Renal cortical epithelial cell (primary cell): ENCODE results near the gene DR1. TPM values are rescaled to one million over a fixed set of nuclear protein-coding genes. Genes with fewer than 3 reads are reported as not detected.

Source experiments
- DNase-seq: peaks from one replicate; pipeline ENCODE4 v3.0.0-alpha.2; 2011; ENCODE audit warnings: low read depth
- total RNA-seq: library from RNA; depleted of rRNA; stranded (reverse); fragments of >200 nt; gene quantifications from 2 replicates; pipeline ENCODE4 v1.2.3, GENCODE V29; 2014

Gene DR1
- total RNA-seq = 37.7 and 46.6 TPM in 2 replicates

DNA sequence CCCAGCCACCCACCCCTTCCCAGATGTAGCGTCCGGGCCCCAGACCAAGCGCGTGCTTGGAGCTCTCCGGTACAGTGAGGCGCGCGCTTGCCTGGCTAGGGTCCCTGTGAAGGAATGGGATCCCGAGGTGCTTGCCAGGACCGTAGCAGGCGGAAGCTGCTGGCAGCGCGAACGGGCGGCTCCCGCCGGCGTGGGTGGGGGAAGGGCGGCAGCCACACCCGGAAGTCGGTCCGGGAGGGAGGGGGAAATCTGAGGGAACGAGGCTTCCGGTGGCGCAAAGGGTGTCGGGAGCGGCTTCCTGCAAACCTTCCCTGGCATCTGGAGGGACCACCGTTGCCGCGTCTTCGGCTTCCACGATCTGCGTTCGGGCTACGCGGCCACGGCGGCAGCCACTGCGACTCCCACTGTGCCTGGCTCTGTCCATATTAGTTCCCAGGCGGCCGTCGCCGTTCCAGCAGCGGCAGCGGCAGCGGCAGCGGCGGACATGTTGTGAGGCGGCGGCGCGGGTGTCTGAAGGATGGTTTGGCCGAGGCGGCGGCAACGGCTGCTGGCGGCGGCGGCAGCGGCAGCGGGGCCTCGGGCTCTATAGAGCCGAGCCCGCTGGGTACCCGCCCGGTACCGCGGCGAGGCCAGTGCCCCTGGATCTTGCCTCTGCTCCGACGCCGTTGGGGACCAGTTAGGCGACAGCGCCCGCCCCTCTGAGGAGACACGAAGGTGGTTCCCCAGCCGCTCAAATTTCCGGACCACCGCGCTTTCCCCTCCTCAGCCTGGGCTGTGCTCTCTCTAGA is at the start of gene DR1:
Gene DR1, plus strand, starts transcription at position 275 of the 788 bp plus-strand sequence. CDS start 739 bp downstream, outside the sequence.
- DNase-seq = peak; percentile 83

DNA sequence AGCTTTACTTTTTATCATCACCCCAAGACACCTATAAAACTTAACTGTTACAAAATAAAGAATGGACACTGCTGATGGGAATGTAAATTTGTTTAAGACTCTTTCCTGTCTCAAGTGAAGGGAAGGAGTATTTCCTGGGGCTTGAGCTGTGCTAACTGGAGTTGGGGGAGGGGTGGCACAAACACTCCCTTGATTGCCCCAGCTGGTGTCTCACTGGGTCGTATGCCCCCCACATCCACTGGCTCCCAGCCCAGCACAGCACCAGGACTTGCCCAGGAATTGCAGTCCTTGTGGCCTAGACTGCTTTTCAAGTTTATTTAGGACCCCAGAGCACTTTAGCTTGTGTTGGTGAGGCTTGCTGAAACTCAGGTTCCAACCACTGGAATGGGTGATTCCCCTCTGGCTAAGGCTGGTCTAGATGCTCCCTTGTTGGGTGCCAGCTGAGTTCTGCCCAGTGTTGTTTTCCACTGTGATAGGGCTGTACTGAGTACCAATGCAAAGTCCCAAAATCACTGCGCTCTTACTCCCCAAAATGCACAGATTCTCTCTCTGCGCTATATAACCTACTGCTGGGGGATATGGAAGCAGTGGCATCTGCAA is 49.1 kb upstream of the DR1 start:
- DNase-seq = no peak

DNA sequence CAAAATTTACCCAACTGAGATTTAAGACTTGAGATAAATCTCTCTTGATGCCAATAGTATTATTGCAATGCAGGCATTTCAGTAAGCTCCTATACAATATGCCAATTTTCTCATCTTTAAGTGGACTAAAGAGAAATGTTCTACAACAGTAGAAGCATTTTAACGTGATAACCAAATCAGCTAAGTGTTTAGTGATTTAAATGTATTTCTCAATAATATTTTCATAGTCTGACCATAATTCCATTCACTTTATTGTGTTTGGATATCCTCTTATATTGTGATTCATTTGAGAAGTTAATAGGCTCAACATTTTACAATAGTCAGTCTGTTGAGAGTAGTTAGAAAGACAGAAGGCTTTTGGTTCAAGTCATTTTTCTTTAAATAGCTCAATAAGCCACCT is 44.6 kb upstream of the DR1 start:
- no peak for DNase-seq

GRCh38 chr1:93302078-93302477 is 43.6 kb upstream of the DR1 start:
- DNase-seq = no peak

DNA sequence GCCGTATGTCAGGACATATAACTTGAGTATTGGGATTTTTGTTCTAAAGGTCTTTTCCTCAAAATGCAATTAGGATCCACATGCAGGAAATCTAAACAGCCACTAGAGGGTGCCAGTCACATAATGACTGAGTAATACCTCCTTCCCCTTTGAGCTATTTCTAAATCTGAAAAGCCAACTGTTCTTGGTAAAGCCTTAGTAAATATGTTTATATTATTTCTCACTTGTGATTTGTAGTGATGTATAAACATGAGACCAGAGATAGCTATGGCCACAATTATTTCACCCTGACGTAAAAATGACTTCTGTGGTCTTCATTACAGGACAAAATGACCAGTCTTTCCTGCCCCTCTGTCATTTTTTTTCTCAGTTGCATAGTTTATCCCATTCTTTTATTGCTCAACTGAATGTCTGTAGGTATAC is 41.0 kb upstream of the DR1 start:
- DNase-seq = peak; percentile 73

DNA sequence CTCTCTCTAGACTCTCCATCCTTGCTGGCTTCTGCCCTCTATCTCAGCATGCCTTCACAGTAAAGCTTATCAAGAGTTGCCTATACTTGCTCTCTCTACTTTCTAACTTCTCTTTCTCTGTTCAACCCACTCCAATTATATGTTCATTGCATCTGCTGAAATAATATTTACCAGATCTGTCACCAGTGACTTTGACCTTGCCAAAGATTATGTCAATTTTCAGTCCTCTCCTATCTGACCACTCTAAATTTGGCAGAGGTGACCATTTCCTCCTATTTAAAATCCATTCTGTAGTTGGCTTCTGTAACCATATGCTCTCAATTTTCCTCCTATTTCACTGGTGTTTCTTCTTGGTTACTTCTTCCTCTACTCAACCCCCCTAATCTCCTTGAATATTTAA is 38.8 kb upstream of the DR1 start:
- no peak for DNase-seq

DNA sequence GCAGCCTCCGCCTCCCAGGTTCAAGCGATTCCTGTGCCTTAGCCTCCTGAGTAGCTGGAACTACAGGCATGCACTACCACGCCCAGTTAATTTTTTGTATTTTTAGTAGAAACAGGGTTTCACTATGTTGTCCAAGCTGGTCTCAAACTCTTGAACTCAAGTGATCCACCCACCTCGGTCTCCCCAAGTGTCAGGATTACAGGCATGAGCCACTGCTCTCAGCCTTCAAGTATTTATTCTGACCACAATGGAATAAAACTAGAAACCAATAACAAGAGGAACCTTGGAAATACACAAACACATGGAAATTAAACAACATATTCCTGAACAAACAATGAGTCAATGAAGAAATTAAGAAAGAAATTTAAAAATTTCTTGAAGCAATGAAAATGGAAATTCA is 32.7 kb upstream of the DR1 start:
- DNase-seq = no peak

GRCh38 chr1:93317207-93317606 is 28.5 kb upstream of the DR1 start:
- DNase-seq = no peak

GRCh38 chr1:93317943-93318342 is 27.8 kb upstream of the DR1 start:
- no peak for DNase-seq

DNA sequence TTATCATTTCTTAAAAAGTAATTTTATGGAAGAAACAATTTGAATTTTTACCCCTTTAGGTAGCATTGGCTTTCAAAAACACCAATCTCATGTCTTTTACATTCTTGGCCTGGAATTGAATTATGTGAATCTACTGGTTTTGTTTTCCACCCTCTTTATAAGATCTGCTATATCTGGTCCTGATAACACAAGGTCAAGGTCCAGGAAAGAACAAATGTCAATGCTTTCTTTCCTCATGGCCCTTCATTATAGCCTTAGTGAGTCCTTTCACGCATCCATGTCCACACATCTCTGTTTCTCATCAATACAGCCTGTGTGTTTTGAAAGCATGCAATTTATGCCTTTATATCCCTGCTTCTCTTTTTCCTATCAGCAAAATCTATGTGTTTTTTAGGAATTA is 24.0 kb upstream of the DR1 start:
- no peak for DNase-seq

DNA sequence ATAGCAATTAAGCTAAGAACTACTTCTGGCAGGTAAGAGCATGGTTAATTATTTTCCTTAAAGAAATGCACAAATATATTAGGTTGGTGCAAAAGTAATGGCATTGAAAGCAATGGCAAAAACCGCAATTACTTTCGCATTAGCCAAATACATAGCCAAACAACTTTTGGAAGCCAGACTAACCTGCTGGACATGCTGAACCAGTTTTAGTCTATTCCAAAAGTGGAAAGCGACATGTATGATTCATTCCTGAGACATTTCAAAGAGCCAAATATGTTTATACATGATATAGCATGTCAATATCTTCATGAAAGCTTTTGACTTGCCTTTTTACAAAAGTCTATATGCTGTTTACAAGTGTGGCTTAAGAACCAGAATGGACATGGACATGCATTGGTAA is 23.4 kb upstream of the DR1 start:
- peak; percentile 48 for DNase-seq

- no peak for DNase-seq
These were observed 22.4 kb upstream of the DR1 start for GRCh38 chr1:93323185-93323820.

DNA sequence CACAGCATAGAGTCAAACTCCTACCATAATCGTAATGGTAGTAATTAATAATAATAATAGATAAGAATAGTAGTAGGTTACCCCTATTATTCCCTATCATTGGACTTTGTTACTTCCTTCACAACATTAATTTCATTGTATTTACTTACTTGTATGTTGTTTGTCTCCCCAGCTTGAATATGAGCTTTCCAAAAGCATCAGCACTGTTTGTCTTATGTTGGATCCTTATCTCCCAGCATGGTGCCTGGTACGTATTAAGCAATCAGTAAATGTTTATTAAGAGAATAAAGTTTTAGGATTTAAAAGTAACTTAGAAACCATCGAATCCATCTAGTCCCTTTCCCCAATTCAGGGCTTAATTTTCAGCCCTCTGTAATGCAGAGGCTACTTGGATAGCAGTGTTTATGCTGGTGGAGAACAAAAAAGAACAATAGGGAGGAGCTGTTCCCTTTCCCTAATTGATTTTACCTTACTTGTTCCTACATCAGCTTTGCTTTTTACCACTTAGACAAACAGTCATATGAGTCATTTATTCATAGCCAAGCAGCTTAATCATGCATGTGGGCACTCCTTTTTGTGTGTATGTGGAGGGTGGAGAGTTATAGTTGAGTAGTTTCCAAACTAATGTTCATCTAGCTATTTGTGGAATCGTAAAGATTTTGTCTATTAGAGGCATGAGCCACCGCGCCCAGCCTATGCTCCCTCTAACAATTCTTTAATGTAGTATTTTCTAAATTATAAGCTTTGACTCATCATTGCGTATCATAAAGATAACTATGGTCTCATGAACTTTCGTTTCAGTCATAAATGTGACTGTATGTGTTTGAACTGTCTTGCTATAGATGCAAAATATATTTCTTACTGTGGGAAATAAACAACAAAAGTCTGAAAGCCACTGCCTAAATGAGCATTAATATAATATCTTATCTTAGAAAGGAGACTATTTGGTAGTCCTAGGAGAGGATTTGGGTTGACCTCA is 20.9 kb upstream of the DR1 start:
- peak; percentile 97 for DNase-seq

GRCh38 chr1:93328809-93329760 is 16.6 kb upstream of the DR1 start:
- DNase-seq = no peak

- DNase-seq = no peak
These were observed 15.5 kb upstream of the DR1 start for GRCh38 chr1:93330196-93330595.

- no peak for DNase-seq
These were observed 15.1 kb upstream of the DR1 start for GRCh38 chr1:93330617-93331016.

DNA sequence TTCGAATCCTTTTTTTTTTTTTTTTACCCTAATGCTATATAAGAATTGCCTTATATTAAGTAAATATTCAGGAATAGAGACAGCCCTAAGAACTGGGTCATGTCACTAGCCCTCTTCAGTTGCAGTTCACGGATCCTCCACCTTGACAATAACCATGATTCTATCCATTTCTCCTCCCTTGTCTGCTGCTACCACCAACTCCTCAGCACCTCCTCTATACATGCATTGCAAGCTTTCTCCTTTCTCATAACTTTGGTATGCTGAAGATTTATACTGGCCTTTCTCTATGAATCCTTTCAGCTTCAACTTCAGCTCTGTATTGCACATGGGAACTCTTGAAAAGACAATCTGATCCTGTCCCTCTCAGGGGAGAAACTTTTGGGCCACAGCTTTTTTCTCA is 14.3 kb upstream of the DR1 start:
- no peak for DNase-seq

- DNase-seq = no peak
These were observed 13.3 kb upstream of the DR1 start for GRCh38 chr1:93332368-93332767.

DNA sequence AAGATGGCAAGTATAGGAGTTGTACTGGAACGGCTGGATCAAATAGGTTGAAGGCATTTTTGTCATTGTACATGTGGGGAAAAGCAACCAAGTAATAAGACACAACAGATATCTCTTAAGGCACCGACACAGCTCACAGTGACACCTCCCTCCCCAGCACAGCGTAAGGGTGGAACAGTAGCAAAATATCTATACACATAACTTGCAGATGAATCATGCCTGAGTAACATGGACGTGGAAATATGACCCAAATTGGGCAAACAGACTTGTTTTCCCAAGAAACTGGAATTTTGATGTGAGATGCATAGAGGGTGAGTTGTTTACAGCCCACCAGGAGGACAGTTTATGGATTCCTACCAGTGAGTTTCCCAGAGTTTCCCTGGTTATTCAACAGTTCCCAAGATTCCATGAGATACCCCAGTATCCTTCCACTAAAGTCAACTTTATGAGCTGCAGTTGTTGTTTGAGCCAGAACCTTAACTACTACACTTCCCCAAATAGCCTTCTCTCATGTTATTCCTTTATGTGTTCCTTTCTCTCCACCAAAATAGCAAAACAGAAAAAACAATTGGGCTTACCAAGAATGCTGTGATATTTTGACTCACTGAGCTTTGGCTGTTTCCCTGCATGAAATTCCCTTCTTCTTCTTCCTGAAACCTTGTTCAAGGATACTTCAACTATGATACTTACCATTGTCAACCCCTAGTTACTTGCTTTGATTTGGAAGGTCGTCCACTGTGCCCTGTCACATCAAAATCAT is 7.1 kb upstream of the DR1 start:
- peak; percentile 71 for DNase-seq

- no peak for DNase-seq
These were observed 6.5 kb upstream of the DR1 start for GRCh38 chr1:93339171-93339697.
